ENCODE results near the gene PTPN13. TPM values are rescaled to one million over a fixed set of nuclear protein-coding genes. Genes with fewer than 3 reads are reported as not detected.

The PTPN13 gene
- total and polyA plus RNA-seq, 2 donors from 2014 or later: 10.2 to 62.3 TPM

DNA sequence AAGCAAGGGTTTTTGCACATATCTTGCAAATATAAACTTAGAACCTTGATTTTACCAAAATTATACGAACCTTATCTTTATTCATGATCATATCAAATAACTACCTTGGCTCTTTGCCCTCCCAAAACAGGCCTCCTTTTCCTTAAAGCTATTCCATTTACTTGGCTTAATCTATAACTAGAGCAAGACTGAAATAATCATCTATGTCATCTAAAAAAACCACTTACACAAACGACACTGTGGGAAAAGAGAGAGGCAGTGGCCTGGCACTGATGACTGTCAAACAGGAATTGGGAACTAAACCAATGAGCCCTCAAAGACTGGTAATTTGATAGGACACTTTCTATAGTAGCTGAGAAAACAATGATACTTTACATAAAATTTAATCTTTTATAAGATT is 11.7 kb upstream of the PTPN13 start:
- peaks cover 2 to 23% (median 5%) of the 10 kb centered on the region in 3 donors for H3K4me1 ChIP-seq (ENCODE audit: control insufficient read depth in 2 of 3, insufficient read depth in 2 of 3, low read depth in 1 of 3, low read length in 3 of 3)
- intact Hi-C loops (cut with DNase I): no loop called here
- H3K27ac ChIP-seq (ENCODE audit: low read depth in 2 of 2, low read length in 2 of 2): no peak overlapping the region
- H3K4me3 ChIP-seq (ENCODE audit: low read length in 3 of 3): peak overlapping the region; percentile 20 to 53 (median 39)
- H3K9me3 ChIP-seq (ENCODE audit: control insufficient read depth in 2 of 3, insufficient read depth in 1 of 3, low read length in 3 of 3): no peaks in the 10 kb centered on the region
- FAIRE-seq (no peak), DNase-seq (peak in 4 of 5 donors; percentile 43 to 83 (median 66))
- H3K9ac ChIP-seq (ENCODE audit: low read length in 3 of 3): peak overlapping the region in 1 of 3 donors; percentile 62
- no peaks in the 10 kb centered on the region for H3K36me3 ChIP-seq (ENCODE audit: control insufficient read depth in 2 of 3, insufficient read depth in 3 of 3, low read length in 3 of 3)
- TF ChIP-seq, protein P1, sequence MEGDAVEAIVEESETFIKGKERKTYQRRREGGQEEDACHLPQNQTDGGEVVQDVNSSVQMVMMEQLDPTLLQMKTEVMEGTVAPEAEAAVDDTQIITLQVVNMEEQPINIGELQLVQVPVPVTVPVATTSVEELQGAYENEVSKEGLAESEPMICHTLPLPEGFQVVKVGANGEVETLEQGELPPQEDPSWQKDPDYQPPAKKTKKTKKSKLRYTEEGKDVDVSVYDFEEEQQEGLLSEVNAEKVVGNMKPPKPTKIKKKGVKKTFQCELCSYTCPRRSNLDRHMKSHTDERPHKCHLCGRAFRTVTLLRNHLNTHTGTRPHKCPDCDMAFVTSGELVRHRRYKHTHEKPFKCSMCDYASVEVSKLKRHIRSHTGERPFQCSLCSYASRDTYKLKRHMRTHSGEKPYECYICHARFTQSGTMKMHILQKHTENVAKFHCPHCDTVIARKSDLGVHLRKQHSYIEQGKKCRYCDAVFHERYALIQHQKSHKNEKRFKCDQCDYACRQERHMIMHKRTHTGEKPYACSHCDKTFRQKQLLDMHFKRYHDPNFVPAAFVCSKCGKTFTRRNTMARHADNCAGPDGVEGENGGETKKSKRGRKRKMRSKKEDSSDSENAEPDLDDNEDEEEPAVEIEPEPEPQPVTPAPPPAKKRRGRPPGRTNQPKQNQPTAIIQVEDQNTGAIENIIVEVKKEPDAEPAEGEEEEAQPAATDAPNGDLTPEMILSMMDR (IDR thresholded peaks at IDR 0.05; ENCODE audit: borderline replicate concordance, extremely low read depth, insufficient read depth): no peak
- H3K27me3 ChIP-seq (ENCODE audit: control insufficient read depth, insufficient read depth, low read length): no peaks in the 10 kb centered on the region

DNA sequence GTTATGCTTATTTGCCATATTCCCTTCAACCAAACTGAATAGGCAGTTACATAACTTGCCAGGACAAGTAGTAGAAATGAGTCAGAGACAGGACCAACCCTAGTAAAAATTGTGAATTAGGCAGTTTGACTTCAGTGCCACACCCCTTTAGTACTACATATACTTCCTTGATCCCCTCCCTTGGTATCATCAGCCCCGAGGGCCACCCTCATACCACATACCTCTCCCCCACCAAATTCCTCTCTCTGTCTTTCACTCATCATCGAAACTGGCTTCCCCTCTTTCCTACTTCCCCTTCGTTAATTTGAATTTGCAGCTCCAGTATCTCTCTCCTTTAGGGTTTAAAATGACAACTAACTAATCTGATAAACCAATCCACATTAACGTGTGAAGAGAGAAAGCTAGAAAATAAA is 7.9 kb upstream of the PTPN13 start:
- H3K4me3 ChIP-seq (ENCODE audit: low read length in 3 of 3): no peak overlapping the region
- peaks cover 2 to 9% (median 5%) of the 10 kb centered on the region in 3 donors for H3K4me1 ChIP-seq (ENCODE audit: control insufficient read depth in 2 of 3, insufficient read depth in 2 of 3, low read depth in 1 of 3, low read length in 3 of 3)
- TF ChIP-seq, protein P1 (IDR thresholded peaks at IDR 0.05; ENCODE audit: borderline replicate concordance, extremely low read depth, insufficient read depth): no peak
- H3K9ac ChIP-seq (ENCODE audit: low read length in 3 of 3): no peak overlapping the region
- H3K36me3 ChIP-seq (ENCODE audit: control insufficient read depth in 2 of 3, insufficient read depth in 3 of 3, low read length in 3 of 3): no peaks in the 10 kb centered on the region
- FAIRE-seq (no peak), DNase-seq (no peak)
- intact Hi-C loops (cut with DNase I): no loop called here
- no peaks in the 10 kb centered on the region for H3K27me3 ChIP-seq (ENCODE audit: control insufficient read depth, insufficient read depth, low read length)
- peak overlapping the region in 1 of 2 donors; percentile 35 for H3K27ac ChIP-seq (ENCODE audit: low read depth in 2 of 2, low read length in 2 of 2)
- H3K9me3 ChIP-seq (ENCODE audit: control insufficient read depth in 2 of 3, insufficient read depth in 1 of 3, low read length in 3 of 3): no peaks in the 10 kb centered on the region

DNA sequence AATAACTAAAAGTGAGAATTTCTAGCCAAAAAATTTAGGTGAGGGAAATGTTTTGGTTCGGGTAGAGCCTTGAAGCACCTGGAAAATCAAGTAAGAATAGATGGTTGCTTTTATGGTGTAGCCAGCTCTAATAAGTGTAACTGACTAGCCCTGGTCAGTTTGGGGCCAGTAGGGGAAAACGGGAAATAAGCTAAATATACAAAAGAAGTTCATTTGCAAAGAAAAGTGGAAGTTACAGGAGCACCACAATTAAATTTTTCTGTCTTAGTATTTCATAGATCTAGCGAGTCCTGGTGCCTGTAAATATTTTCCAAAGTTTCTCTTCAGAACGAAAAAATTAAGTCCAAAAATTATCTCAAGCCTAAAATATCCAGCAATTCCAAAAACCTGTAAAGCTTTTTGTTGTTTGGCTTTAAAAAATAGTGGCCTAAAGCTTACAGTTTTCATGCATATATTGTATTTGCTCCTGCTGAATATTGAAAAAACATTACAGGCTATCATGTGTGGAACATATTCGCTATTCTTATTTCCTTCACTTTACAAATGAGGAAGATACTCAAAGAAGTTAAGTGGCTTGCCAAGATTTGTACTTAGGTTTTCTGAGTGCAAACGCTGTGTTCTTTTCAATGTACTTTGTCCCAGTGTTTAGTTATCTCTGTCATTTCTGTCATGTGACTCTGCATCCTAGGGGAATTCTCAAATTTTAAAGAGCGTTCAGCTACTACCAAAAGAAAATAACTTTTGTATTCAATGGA is 7.3 kb upstream of the PTPN13 start:
- TF ChIP-seq, protein P1 (IDR thresholded peaks at IDR 0.05; ENCODE audit: borderline replicate concordance, extremely low read depth, insufficient read depth): no peak
- H3K9me3 ChIP-seq (ENCODE audit: control insufficient read depth in 2 of 3, insufficient read depth in 1 of 3, low read length in 3 of 3): no peaks in the 10 kb centered on the region
- intact Hi-C loops (cut with DNase I): no loop called here
- peak overlapping the region in 2 of 3 donors; percentile 0 to 19 for H3K4me3 ChIP-seq (ENCODE audit: low read length in 3 of 3)
- peak overlapping the region in 1 of 2 donors; percentile 54 for H3K27ac ChIP-seq (ENCODE audit: low read depth in 2 of 2, low read length in 2 of 2)
- DNase-seq (no peak), FAIRE-seq (no peak)
- no peak overlapping the region for H3K9ac ChIP-seq (ENCODE audit: low read length in 3 of 3)
- no peaks in the 10 kb centered on the region for H3K36me3 ChIP-seq (ENCODE audit: control insufficient read depth in 2 of 3, insufficient read depth in 3 of 3, low read length in 3 of 3)
- no peaks in the 10 kb centered on the region for H3K27me3 ChIP-seq (ENCODE audit: control insufficient read depth, insufficient read depth, low read length)
- peaks cover 2 to 9% (median 5%) of the 10 kb centered on the region in 3 donors for H3K4me1 ChIP-seq (ENCODE audit: control insufficient read depth in 2 of 3, insufficient read depth in 2 of 3, low read depth in 1 of 3, low read length in 3 of 3)

All from kidney (tissue), 14 donors.